ENCODE data around the gene PLIN4. TPM values are rescaled to one million over a fixed set of nuclear protein-coding genes. Genes with fewer than 3 reads are reported as not detected.

The PLIN4 gene
- total and polyA plus RNA-seq, 12 donors, result 0.09 to 25.4 (median 2.5) TPM

DNA sequence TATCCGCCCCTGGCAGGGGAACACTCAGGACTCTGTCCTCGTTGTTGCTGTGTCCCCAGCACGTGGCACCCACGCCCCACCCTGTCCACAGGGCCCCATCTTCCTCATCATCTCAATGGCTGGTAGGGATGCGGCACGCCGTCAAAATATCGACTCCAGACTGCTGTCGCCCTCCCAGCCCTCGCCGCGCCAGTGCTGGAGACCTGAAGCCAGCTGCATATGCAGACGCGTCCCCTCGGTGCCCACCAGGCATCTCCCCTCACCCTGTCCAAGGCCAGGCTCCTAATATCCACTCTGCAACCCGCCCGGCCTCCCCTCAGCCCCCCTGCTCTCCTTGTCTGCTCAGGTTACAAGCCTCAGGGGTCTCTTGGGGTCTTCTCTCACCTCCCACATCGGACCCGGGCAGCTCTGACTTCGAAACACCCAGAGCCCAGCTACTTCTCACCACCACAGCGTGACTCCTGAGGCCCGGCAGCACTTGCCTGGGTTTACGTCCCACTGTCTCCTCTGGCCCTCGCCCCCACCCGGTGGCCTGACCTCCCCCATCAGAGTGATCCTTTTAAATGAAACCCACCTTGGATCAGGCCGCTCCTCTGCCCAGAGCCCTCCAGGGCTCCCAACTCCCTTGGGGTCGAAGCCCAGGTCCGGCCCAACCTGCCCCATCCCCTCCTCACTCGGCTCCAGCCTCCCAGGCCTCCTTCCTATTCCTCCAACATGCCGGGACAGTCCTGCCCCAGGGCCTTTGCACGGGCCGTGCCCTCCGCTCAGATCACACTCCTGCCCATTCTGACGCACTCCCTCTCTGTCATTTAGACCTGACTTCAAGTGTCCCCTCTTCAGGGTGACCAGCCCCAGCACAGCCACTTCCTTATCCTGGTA is 12.5 kb downstream of the PLIN4 start:
- TF ChIP-seq, protein P1, sequence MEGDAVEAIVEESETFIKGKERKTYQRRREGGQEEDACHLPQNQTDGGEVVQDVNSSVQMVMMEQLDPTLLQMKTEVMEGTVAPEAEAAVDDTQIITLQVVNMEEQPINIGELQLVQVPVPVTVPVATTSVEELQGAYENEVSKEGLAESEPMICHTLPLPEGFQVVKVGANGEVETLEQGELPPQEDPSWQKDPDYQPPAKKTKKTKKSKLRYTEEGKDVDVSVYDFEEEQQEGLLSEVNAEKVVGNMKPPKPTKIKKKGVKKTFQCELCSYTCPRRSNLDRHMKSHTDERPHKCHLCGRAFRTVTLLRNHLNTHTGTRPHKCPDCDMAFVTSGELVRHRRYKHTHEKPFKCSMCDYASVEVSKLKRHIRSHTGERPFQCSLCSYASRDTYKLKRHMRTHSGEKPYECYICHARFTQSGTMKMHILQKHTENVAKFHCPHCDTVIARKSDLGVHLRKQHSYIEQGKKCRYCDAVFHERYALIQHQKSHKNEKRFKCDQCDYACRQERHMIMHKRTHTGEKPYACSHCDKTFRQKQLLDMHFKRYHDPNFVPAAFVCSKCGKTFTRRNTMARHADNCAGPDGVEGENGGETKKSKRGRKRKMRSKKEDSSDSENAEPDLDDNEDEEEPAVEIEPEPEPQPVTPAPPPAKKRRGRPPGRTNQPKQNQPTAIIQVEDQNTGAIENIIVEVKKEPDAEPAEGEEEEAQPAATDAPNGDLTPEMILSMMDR (IDR thresholded peaks at IDR 0.05), result no peak
- no peak for TF ChIP-seq POLR2A (IDR thresholded peaks at IDR 0.05)
- no peaks in the 10 kb centered on the region for H3K27me3 ChIP-seq
- H3K36me3 ChIP-seq (replicated peaks in 1 of 2), result peaks cover 0 to 21% of the 10 kb centered on the region in 2 donors
- no peaks in the 10 kb centered on the region for H3K9me3 ChIP-seq (replicated peaks in 1 of 3)
- no peak overlapping the region for H3K4me3 ChIP-seq
- intact Hi-C loops (cut with DNase I), result no loop called here
- H3K27ac ChIP-seq, result no peak overlapping the region
- 94 to 96% (median 95%) methylated on average over 30 to 34 of the region's 34 CpGs for whole genome bisulfite sequencing, 4 donors
- peaks cover 0 to 8% of the 10 kb centered on the region in 2 donors for H3K4me1 ChIP-seq (replicated peaks in 1 of 2)
- no peak for DNase-seq

DNA sequence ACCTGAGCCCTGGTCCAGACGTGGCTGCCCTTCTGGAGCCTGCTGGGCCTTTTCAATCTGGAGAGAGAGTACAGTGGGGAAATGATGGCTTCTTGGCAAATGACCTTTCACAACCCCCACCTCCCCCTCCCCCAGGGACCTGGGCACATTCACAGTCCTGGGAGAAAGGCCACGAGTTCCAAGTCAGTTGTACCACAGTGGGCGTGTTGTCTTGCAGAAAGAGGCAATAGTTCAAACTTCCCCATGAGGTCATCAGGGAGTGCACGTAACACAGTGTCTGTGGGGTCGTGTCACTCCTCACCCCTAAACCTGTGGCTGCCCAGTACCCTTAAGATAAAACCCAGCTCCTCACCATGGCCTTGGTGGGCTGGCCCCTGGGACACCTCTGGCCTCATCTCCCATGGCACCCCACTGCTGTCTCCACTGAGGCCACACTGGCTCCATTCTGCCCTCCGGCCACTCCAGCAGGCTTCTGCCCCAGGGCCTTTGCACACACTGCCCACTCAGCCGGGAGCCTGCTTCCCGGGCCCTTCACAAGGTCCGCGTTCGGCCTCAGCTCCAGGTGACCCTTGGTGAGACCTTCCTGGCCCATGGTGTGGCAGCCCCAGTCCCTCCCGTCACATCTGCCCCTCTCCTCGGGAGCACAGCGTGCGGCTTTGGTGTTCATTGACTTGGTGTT is 13.3 kb downstream of the PLIN4 start:
- H3K27me3 ChIP-seq, result no peaks in the 10 kb centered on the region
- no peaks in the 10 kb centered on the region for H3K9me3 ChIP-seq (replicated peaks in 1 of 3)
- H3K27ac ChIP-seq, result no peak overlapping the region
- intact Hi-C loops (cut with DNase I), result no loop called here
- no peak overlapping the region for H3K4me3 ChIP-seq
- WGBS, 4 donors, result 74 to 87% (median 76%) methylated on average over 9 to 15 of the region's 15 CpGs
- peaks cover 0 to 8% of the 10 kb centered on the region in 2 donors for H3K4me1 ChIP-seq (replicated peaks in 1 of 2)
- H3K36me3 ChIP-seq (replicated peaks in 1 of 2), result peaks cover 0 to 25% of the 10 kb centered on the region in 2 donors
- DNase-seq, result no peak
- no peak for TF ChIP-seq POLR2A (IDR thresholded peaks at IDR 0.05)

DNA sequence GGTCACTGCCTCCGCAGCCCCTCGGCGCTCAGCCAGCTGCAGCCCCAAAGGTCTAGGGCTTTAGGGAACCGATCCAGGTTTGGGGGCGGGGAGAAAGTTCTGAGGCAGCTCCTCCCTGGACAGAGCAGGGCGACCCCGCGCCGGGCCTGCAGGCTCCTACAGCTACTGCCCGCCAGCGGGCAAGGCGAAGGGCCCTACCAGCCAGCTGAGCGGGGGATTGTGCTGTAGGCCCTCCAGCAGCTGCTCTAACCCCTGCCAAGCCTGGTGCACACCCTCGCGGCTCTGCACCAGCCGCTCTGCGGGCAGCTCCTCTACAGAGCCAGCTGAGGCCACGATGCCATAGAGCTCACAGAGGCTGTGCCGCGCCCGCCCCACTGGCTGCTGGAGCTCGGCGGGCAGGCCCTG is 14.0 kb downstream of the PLIN4 start:
- Histone ChIP-seq H3K4me1 (replicated peaks in 1 of 2) (peaks cover 0 to 8% of the 10 kb centered on the region in 2 donors), H3K27me3 (no peaks in the 10 kb centered on the region), H3K36me3 (replicated peaks in 1 of 2) (peaks cover 0 to 32% of the 10 kb centered on the region in 2 donors), H3K4me3 (no peak overlapping the region), H3K9me3 (replicated peaks in 1 of 3) (no peaks in the 10 kb centered on the region), H3K27ac (no peak overlapping the region)
- TF ChIP-seq, protein P1 (IDR thresholded peaks at IDR 0.05), result no peak
- TF ChIP-seq POLR2A (IDR thresholded peaks at IDR 0.05), result no peak
- intact Hi-C loops (cut with DNase I), result no loop called here
- WGBS, 4 donors, result 85 to 100% (median 91%) methylated on average over 3 to 23 of the region's 23 CpGs
- DNase-seq, result no peak

DNA sequence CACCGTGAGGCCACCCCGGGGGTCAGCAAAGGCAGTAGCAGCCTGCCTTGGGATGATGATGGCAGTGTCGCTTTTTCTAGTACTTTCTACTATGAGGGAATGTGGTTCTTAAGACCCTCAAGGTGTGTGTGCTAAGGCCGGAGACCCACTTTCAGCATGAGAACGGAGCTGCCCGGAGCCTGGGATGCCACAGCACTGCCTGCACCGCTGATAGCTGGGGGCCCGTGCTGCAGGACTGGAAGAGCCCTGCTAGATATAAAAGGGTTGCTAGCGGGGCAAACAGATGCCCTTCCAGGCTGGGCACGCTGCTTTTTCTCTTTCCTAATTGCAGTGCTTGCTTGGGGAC is 14.5 kb downstream of the PLIN4 start:
- Histone ChIP-seq H3K9me3 (replicated peaks in 1 of 3) (no peaks in the 10 kb centered on the region), H3K36me3 (replicated peaks in 1 of 2) (peaks cover 0 to 37% of the 10 kb centered on the region in 2 donors), H3K27me3 (no peaks in the 10 kb centered on the region), H3K4me1 (replicated peaks in 1 of 2) (peaks cover 0 to 8% of the 10 kb centered on the region in 2 donors), H3K4me3 (no peak overlapping the region), H3K27ac (no peak overlapping the region)
- TF ChIP-seq, protein P1 (IDR thresholded peaks at IDR 0.05), result no peak
- no peak for TF ChIP-seq POLR2A (IDR thresholded peaks at IDR 0.05)
- intact Hi-C loops (cut with DNase I), result no loop called here
- 83 to 95% (median 89%) methylated on average over 3 to 10 of the region's 10 CpGs for WGBS, 4 donors
- no peak for DNase-seq
